Tibial artery (tissue), 4 donors: ENCODE results near the gene CASR.
"Not testable (repeated sequence)": the region's sequence is repeated elsewhere in the genome, so short reads cannot be mapped to it uniquely, and the experiment has no call there.

Source experiments
- DNase-seq, 2 donors: peaks; one replicate each; pipeline ENCODE4 v3.0.0-alpha.2; 2019
- H3K27ac ChIP-seq, 2 donors: fragments of 200-600 bp; sonication (generic) in 1 of 2; 1 replicate in 1 of 2; 2 replicates in 1 of 2; pipeline ENCODE4 v1.5.1; 2018 to 2019; ENCODE audit warnings: mild to moderate bottlenecking in 1 of 2
- H3K27me3 ChIP-seq, 2 donors: fragments of 200-600 bp; sonication (generic) in 1 of 2; one replicate each; pipeline versions ENCODE4 v1.5.1 to v1.6.0; 2016 to 2019
- H3K36me3 ChIP-seq, 3 donors: fragments of 200-600 bp; sonication (generic) in 2 of 3; one replicate each; pipeline ENCODE4 v1.5.1; 2016 to 2019; ENCODE audit warnings: mild to moderate bottlenecking in 2 of 3
- H3K4me1 ChIP-seq, 4 donors: fragments of 200-600 bp; sonication (generic) in 2 of 4; 1 replicate in 3 of 4; 2 replicates in 1 of 4; pipeline ENCODE4 v1.5.1; 2016 to 2019
- H3K4me3 ChIP-seq, 2 donors: fragments of 200-600 bp; sonication (generic) in 1 of 2; 1 replicate in 1 of 2; 2 replicates in 1 of 2; pipeline ENCODE4 v1.5.1; 2018 to 2019; ENCODE audit warnings: mild to moderate bottlenecking in 2 of 2
- H3K9me3 ChIP-seq, 3 donors: fragments of 200-600 bp; sonication (generic) in 1 of 3; one replicate each; pipeline ENCODE4 v1.5.1; 2016 to 2019
- CTCF ChIP-seq, 2 experiments: fragments of 200-600 bp in 1 of 2; fragments of 450-650 bp in 1 of 2; IDR thresholded peaks; one replicate each; pipeline ENCODE4 v1.5.1; 2017 to 2019; ENCODE audit warnings: antibody characterized with exemption in 2 of 2, mild to moderate bottlenecking in 1 of 2, moderate library complexity in 1 of 2
- intact Hi-C: fragments of 100-400 bp; cut with DNase I; formaldehyde crosslinking; loops from one replicate; pipeline ENCODE4 v1.15.0; 2023; ENCODE audit warnings: low total_unique reads

CASR gene

GRCh38 chr3:122183521-122183892, at the start of gene CASR:
Gene CASR (plus strand): TSS chr3:122183668. CDS start chr3:122254190, 70,522 bp downstream.
- H3K27ac ChIP-seq = no peak within 1 kb of the TSS
- H3K27me3 ChIP-seq = peaks cover 0 to 15% of the 10 kb centered on the region in 2 donors
- no peak for DNase-seq
- TF ChIP-seq CTCF (IDR thresholded peaks at IDR 0.05) = no peak
- H3K4me3 ChIP-seq = peak within 1 kb of the TSS in 1 of 2 donors; percentile 5
- H3K4me1 ChIP-seq = peaks cover 0 to 14% (median 6%) of the 10 kb centered on the region in 4 donors
- H3K9me3 ChIP-seq = no peaks in the 10 kb centered on the region
- intact Hi-C loops = no loop called here
- H3K36me3 ChIP-seq = no peaks in the 10 kb centered on the region

GRCh38 chr3:122146466-122146865, 37.0 kb upstream of the CASR start:
- Histone ChIP-seq H3K9me3 (peaks cover 0 to 7% (median 0%) of the 10 kb centered on the region in 3 donors), H3K36me3 (no peaks in the 10 kb centered on the region), H3K27me3 (no peaks in the 10 kb centered on the region), H3K27ac (no peak overlapping the region), H3K4me1 (no peaks in the 10 kb centered on the region), H3K4me3 (no peak overlapping the region)
- no peak for DNase-seq
- intact Hi-C loops = no loop called here
- TF ChIP-seq CTCF (IDR thresholded peaks at IDR 0.05) = no peak

GRCh38 chr3:122148941-122149627, 34.4 kb upstream of the CASR start:
- Histone ChIP-seq H3K9me3 (peaks cover 0 to 10% (median under 1%) of the 10 kb centered on the region in 3 donors), H3K27ac (no peak overlapping the region), H3K36me3 (no peaks in the 10 kb centered on the region), H3K4me3 (no peak overlapping the region), H3K4me1 (no peaks in the 10 kb centered on the region), H3K27me3 (no peaks in the 10 kb centered on the region)
- intact Hi-C loops = no loop called here
- no peak for TF ChIP-seq CTCF (IDR thresholded peaks at IDR 0.05)
- no peak for DNase-seq

GRCh38 chr3:122151480-122151879, 32.0 kb upstream of the CASR start:
- Histone ChIP-seq H3K4me1 (no peaks in the 10 kb centered on the region), H3K27me3 (no peaks in the 10 kb centered on the region), H3K36me3 (no peaks in the 10 kb centered on the region), H3K9me3 (peaks cover 0 to 23% (median 10%) of the 10 kb centered on the region in 3 donors), H3K27ac (no peak overlapping the region), H3K4me3 (no peak overlapping the region)
- intact Hi-C loops = no loop called here
- no peak for TF ChIP-seq CTCF (IDR thresholded peaks at IDR 0.05)
- no peak for DNase-seq

GRCh38 chr3:122164983-122165382, 18.5 kb upstream of the CASR start:
- H3K9me3 ChIP-seq, intact Hi-C loops, H3K4me1 ChIP-seq, H3K27ac ChIP-seq, DNase-seq, H3K36me3 ChIP-seq, H3K27me3 ChIP-seq, H3K4me3 ChIP-seq: not testable (repeated sequence)

GRCh38 chr3:122167630-122168029, 15.8 kb upstream of the CASR start:
- Histone ChIP-seq H3K27ac (no peak overlapping the region), H3K4me3 (no peak overlapping the region), H3K9me3 (no peaks in the 10 kb centered on the region), H3K4me1 (no peaks in the 10 kb centered on the region), H3K36me3 (no peaks in the 10 kb centered on the region), H3K27me3 (no peaks in the 10 kb centered on the region)
- intact Hi-C loops = no loop called here
- no peak for TF ChIP-seq CTCF (IDR thresholded peaks at IDR 0.05)
- no peak for DNase-seq
